ENCODE data around the gene VCL.
A peak's percentile ranks its signal among the peaks of the same experiment; 100 is the strongest.
"Not testable (repeated sequence)": the region's sequence is repeated elsewhere in the genome, so short reads cannot be mapped to it uniquely, and the experiment has no call there.

Gene VCL

DNA sequence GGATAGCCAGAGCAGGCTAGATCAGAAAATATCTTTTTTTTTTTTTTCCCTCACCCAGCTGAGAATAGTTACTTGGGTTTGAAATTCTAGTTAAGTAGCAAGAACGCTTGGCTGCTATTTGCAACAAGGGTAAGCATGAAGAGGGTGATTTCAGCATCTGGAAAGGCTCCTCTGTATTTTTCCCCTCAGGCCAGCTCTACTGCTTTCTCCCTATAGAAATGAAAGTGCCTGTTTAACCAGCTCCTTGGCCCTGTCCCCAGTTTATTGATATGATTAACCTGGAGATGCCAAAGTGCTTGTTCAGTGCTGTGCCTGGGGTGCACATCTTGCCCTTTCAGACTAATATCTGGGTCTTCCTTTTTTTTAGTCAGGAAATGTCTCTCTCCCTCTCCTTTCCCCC is 115.6 kb downstream of the VCL start:
- DNase-seq: no peak

DNA sequence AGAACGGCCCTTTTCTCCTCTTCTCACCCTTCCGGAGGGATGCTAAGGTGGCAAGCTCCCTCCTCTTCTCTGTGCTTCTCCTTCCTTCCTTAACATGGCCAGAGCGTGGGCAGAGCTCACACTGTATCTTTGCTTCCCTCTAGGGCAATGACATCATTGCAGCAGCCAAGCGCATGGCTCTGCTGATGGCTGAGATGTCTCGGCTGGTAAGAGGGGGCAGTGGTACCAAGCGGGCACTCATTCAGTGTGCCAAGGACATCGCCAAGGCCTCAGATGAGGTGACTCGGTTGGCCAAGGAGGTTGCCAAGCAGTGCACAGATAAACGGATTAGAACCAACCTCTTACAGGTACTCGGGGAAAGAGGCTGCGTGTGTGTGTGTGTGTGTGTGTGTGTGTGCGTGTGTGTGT is 116.1 kb downstream of the VCL start:
- no peak for DNase-seq

GRCh38 chr10:74117738-74118137 is 119.8 kb downstream of the VCL start:
- DNase-seq: no peak

DNA sequence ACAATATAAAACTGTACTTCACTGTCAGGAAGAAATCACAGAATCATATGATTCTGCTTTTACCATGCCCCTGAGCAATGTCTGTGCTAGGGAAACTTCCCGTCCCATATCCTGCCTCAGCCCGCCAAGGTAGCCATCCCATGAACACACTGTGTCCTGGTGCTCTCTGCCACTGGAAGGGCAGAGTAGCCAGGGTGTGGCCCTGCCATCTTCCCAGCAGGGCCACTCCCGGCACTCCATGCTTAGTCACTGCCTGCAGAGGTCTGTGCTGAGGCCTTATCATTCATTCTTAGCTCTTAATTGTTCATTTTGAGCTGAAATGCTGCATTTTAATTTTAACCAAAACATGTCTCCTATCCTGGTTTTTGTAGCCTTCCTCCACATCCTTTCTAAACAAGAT is 120.9 kb downstream of the VCL start:
- no peak for DNase-seq

DNA sequence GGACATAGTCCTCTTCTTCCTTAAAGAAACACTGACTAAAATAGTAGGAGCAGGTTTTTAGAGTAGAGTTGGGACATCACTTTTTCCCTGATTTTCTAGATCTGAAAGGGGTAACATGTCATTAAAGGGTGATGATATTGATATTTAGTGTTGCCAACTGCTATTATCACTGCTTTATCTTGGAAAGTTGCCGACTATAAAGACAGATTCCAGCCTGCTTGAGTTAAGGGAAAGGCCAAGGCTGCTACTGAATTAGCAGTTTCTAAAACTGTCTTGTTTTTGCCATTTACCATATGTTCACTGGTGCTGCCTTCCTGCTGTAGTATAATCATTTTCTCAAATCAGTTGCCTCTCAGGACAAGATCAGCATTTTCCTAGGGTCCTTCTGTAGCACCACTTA is 123.0 kb downstream of the VCL start:
- DNase-seq: no peak

- no peak for DNase-seq
Measured at GRCh38 chr10:74121368-74121767, 123.5 kb downstream of the VCL start.

DNA sequence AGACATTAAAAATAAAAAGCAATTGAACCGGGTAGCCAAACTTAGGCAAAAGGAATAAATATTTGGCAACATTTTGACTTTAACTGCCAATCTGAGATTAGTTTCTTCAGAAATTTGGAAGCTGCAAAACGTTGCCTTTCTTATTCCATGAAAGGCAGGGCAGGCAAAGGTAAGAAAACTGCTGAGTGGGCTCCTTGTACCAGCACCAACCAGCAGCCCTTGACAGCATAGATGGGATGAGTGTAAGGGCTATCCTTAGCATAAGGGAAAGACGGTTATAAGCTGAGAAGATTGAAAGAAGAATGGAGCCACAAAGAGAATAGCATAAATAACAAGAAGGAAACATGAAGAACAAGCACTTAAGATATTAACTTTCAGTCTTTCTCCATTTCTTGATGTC is 124.1 kb downstream of the VCL start:
- DNase-seq: no peak

- DNase-seq: no peak
Measured at GRCh38 chr10:74123081-74123480, 125.2 kb downstream of the VCL start.

- DNase-seq: no peak
Measured at GRCh38 chr10:74133923-74134820, 136.3 kb downstream of the VCL start.

DNA sequence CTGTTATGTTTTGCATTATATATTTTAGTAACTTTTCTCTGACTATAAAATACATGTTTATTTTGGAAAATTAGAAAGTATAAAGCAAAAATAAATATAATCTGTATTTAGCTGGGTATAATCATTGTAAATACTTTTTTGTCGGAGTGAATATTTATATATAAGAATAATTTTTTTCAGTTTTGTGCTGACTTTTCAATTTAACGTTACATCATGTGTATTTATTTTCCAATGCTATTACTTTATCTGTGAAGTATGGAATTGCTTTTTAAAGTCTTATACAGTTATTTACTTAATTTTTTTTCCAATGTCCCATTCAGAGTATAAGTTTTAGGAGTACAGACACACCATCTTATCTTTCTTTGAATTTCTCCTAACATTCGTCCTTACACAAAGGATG is 137.5 kb downstream of the VCL start:
- DNase-seq: no peak

GRCh38 chr10:74137992-74138391 is 140.1 kb downstream of the VCL start:
- DNase-seq: no peak

- not testable (repeated sequence) for DNase-seq
Measured at GRCh38 chr10:74138596-74138995, 140.7 kb downstream of the VCL start.

DNA sequence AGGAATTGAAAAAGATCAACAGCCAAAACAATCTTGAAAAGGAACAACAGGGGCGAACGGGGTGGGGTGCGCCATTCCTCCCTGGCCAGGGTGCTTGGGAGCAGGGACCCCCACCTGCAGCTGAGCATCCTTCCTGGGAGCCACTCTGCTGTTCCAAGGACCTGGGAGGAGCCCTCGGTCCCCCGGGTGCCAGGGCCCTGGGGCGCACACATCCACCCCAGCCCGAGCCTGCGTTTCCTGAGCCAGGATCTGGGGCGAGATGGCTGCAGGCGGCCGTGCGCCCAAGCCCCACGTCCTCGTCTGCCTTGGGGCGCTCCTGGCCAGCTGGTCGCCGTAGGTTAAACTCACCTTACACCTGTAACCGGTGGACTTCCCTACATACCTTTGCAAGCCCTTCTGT is 142.1 kb downstream of the VCL start:
- DNase-seq: no peak

GRCh38 chr10:74140553-74140952 is 142.6 kb downstream of the VCL start:
- DNase-seq: no peak

- DNase-seq: no peak
Measured at GRCh38 chr10:74145133-74145532, 147.2 kb downstream of the VCL start.

GRCh38 chr10:74146980-74147379 is 149.1 kb downstream of the VCL start:
- not testable (repeated sequence) for DNase-seq

GRCh38 chr10:74150204-74150989 is 152.5 kb downstream of the VCL start, which contains the start of gene AP3M1:
Gene AP3M1 (minus strand): TSS chr10:74150828. CDS start chr10:74138379, 12,449 bp downstream.
- DNase-seq: peak; percentile 81 to 83

GRCh38 chr10:74150990-74151878 is 153.3 kb downstream of the VCL start, which contains the start of gene ADK:
Gene ADK (plus strand): TSS chr10:74151221. CDS start chr10:74151279, 58 bp downstream.
- peak; percentile 100 for DNase-seq

DNA sequence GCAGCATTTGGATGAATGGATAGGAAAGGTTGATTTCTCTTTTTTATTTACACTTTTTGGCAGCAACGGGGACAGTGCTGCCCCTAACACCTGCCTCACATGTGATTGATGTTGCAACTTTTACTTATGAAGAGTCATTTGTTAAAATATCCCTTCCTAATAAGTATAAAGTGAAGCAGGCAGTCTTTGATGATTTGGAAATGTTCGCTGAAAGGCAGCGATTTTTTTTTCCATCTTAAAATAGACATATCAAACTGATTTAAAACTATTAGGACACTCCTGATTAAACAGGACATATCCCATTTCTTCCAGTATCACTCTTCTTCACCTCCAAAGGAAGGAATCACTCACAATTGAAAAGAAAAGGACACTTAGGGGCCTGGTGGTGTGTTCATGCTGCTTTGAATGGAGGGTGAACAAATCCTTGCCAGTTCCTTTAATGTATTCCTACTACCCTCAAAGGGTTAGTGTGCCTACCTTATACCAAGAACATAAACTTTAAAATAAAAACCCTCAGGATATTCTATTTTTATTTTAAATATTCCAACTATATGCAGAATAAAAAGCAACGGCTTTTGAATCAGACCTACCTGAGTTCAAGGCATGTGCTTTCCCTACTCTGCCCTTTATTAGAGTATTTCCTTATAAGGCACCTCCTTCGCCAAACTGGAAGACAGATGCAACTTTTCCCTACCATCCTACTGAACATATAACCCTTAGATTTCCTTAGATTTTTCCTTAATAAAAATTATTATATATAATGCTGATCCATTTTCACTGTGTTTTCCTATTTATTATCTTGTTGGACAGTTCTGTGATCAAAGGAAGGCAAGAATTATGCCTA is 154.2 kb downstream of the VCL start:
- DNase-seq: no peak

GRCh38 chr10:74153123-74153522 is 155.2 kb downstream of the VCL start:
- DNase-seq: no peak

- no peak for DNase-seq
Measured at GRCh38 chr10:74153676-74154075, 155.8 kb downstream of the VCL start.

DNA sequence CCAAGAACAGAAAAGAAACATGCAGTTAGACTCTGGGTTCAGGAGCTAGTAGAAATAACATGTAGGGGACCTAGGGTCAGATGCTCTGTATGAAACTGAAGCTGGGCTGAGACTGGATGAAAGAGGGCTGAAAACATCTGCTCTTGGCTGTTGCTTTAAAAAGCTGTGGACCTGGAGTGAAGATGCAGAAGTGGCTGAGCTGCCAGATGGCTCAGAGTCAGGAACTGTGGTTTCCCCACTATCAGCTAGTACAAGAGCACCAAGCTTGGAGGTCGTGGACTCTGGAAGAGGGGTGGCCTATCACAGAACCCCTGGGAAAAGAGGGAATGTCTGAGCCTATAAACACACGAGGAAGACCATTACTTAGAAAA is 159.0 kb downstream of the VCL start:
- no peak for DNase-seq

All from activated CD4-positive, alpha-beta T cell treated with anti-CD3 and anti-CD28 coated beads for 4 hours (primary cell).